ENCODE measurements around the gene SYNPO2. TPM values are rescaled to one million over a fixed set of nuclear protein-coding genes. Genes with fewer than 3 reads are reported as not detected.

SYNPO2 gene
- total RNA-seq, 5 donors from 2014 or later (not counting 1 experiment from before 2014, with no cell fraction given), result 0.21 to 1.6 (median 1.2) TPM

DNA sequence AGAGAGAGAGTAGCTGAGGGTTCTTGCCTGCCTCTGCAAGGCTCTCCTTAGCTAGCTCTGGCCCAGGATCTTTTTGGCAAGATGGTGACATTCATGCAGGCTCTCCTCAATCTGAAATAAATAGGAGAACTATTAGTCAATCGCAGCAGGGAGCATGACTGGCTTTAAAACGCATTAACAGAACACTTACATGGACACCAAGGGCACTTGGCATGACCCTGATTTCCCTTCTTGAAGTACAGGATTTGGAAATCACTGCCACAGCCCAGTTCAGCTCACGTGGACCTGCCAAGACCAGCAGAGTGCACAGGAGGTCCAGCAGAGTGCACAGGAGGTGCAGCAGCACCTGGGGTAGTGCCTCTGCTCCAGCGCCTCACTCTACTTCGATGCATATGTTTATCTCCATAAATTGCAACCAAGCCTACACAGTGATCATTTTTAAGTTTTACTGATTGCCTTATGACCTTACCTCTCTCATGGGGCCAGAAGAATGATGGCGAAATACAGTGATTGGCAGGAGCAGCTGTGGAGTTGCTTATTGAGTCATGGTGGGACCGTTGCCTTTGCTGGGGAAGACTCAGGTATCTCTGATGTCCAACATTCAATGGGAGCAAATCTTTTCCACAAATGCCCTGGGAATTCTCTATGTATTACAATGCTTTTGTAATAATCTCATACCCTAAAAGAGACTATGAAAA is 122.4 kb downstream of the SYNPO2 start:
- H3K4me1 Mint-ChIP-seq, result no peaks in the 10 kb centered on the region
- Histone ChIP-seq H3K27me3 (replicated peaks in 1 of 2; ENCODE audit: control insufficient read depth in 2 of 2, extremely low read depth in 1 of 2, insufficient read depth in 2 of 2, low read length in 1 of 2) (no peaks in the 10 kb centered on the region), H3K36me3 (ENCODE audit: control insufficient read depth in 2 of 2, extremely low read depth in 1 of 2, insufficient read depth in 1 of 2, low read length in 1 of 2) (no peaks in the 10 kb centered on the region), H3K9me3 (no peaks in the 10 kb centered on the region), H3K4me1 (ENCODE audit: control insufficient read depth in 1 of 2, extremely low read depth in 1 of 2, insufficient read depth in 2 of 2, low read length in 2 of 2) (no peaks in the 10 kb centered on the region), H3K27ac (ENCODE audit: low read length) (no peak overlapping the region), H3K4me3 (ENCODE audit: control insufficient read depth in 1 of 2, extremely low read depth in 1 of 2, low read length in 1 of 2) (no peak overlapping the region)
- no peaks in the 10 kb centered on the region for H3K36me3 Mint-ChIP-seq
- CTCF ChIA-PET, result interaction anchor here in 1 of 2 donors (0.6 kb wide), 1 partner anchor 24 kb away, joined by 3 read pairs; no protein-coding TSS in a partner anchor
- H3K27me3 Mint-ChIP-seq, result peaks cover 4 to 5% of the 10 kb centered on the region in 2 donors
- no peaks in the 10 kb centered on the region for H3K9me3 Mint-ChIP-seq
- 66% methylated on average over 3 of the region's 7 CpGs for WGBS (ENCODE audit: insufficient coverage)
- no peak for DNase-seq
- POLR2A ChIA-PET, result no interaction called here
- no peak overlapping the region for H3K27ac Mint-ChIP-seq
- no peak overlapping the region for H3K4me3 Mint-ChIP-seq
- ATAC-seq (replicated peaks in 1 of 4), result no peak

DNA sequence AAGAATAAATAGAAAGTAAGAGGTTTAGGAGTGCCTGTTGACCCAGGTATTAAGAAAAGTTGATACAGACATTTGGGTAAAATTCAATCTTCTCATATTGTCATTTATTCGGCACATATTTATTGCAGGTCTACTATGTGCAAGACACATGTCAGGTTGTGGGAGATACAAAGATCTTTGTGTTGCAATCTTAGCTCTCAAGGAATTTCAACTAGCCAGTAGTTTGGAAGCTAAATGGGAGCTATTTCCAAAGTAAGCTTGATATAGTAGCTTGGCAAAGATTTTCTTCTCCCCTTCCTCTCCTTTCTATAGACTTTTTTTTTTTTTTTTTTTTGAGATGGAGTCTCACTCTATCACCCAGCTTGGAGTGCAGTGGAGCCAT is 122.9 kb downstream of the SYNPO2 start:
- no peak for ATAC-seq (replicated peaks in 1 of 4)
- Histone ChIP-seq H3K27me3 (replicated peaks in 1 of 2; ENCODE audit: control insufficient read depth in 2 of 2, extremely low read depth in 1 of 2, insufficient read depth in 2 of 2, low read length in 1 of 2) (no peaks in the 10 kb centered on the region), H3K4me3 (ENCODE audit: control insufficient read depth in 1 of 2, extremely low read depth in 1 of 2, low read length in 1 of 2) (no peak overlapping the region)

DNA sequence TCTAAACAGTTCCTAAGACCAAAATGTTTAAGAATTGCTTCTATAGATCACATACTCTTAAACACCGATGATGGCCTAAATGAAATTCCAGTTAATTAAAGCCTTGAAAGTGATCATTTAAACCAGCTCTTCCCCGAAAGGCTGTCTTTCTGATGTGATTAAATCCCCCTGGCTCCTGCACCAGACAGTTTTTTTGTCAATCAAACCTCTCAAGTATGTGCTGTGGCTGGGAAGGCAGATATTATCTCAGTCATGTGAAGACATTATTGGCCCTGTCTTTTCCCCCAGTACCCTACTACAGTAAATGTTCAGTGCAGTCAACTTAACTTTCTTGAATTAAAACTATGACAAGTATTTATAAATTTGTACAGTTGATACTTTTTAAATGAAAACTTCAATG is 126.0 kb downstream of the SYNPO2 start:
- no peak overlapping the region for H3K4me3 ChIP-seq (ENCODE audit: control insufficient read depth in 1 of 2, extremely low read depth in 1 of 2, low read length in 1 of 2)
- H3K4me1 ChIP-seq (ENCODE audit: control insufficient read depth in 1 of 2, extremely low read depth in 1 of 2, insufficient read depth in 2 of 2, low read length in 2 of 2), result no peaks in the 10 kb centered on the region
- Mint-ChIP-seq H3K36me3 (no peaks in the 10 kb centered on the region), H3K4me1 (no peaks in the 10 kb centered on the region), H3K9me3 (peaks cover 0 to 6% (median 0%) of the 10 kb centered on the region in 3 donors), H3K27me3 (peaks cover 13 to 20% of the 10 kb centered on the region in 2 donors), H3K4me3 (no peak overlapping the region), H3K27ac (no peak overlapping the region)
- H3K9me3 ChIP-seq, result no peaks in the 10 kb centered on the region
- CTCF ChIA-PET, result no interaction called here
- no peaks in the 10 kb centered on the region for H3K27me3 ChIP-seq (replicated peaks in 1 of 2; ENCODE audit: control insufficient read depth in 2 of 2, extremely low read depth in 1 of 2, insufficient read depth in 2 of 2, low read length in 1 of 2)
- WGBS (ENCODE audit: insufficient coverage), result no CpG with 5 or more reads among the region's 2 CpGs
- no peak overlapping the region for H3K27ac ChIP-seq (ENCODE audit: low read length)
- no peak for DNase-seq
- ATAC-seq (replicated peaks in 1 of 4), result no peak
- H3K36me3 ChIP-seq (ENCODE audit: control insufficient read depth in 2 of 2, extremely low read depth in 1 of 2, insufficient read depth in 1 of 2, low read length in 1 of 2), result no peaks in the 10 kb centered on the region
- POLR2A ChIA-PET, result no interaction called here

More for the DNA sequence above, 122.9 kb downstream of the SYNPO2 start:
- no peaks in the 10 kb centered on the region for H3K9me3 ChIP-seq
- WGBS (ENCODE audit: insufficient coverage), result no CpG with 5 or more reads among the region's 1 CpG
- ChIA-PET CTCF (no interaction called here), POLR2A (interaction anchor here in 1 of 2 donors (0.6 kb wide), 1 partner anchor 197 kb away, joined by 3 read pairs; no protein-coding TSS in a partner anchor)
- H3K9me3 Mint-ChIP-seq, result no peaks in the 10 kb centered on the region
- DNase-seq, result no peak
- no peak overlapping the region for H3K4me3 Mint-ChIP-seq
- H3K27me3 Mint-ChIP-seq, result peaks cover 4 to 7% of the 10 kb centered on the region in 2 donors
- no peaks in the 10 kb centered on the region for H3K36me3 ChIP-seq (ENCODE audit: control insufficient read depth in 2 of 2, extremely low read depth in 1 of 2, insufficient read depth in 1 of 2, low read length in 1 of 2)
- H3K4me1 ChIP-seq (ENCODE audit: control insufficient read depth in 1 of 2, extremely low read depth in 1 of 2, insufficient read depth in 2 of 2, low read length in 2 of 2), result no peaks in the 10 kb centered on the region
- no peaks in the 10 kb centered on the region for H3K36me3 Mint-ChIP-seq
- H3K27ac Mint-ChIP-seq, result no peak overlapping the region
- H3K27ac ChIP-seq (ENCODE audit: low read length), result no peak overlapping the region
- no peaks in the 10 kb centered on the region for H3K4me1 Mint-ChIP-seq

DNA sequence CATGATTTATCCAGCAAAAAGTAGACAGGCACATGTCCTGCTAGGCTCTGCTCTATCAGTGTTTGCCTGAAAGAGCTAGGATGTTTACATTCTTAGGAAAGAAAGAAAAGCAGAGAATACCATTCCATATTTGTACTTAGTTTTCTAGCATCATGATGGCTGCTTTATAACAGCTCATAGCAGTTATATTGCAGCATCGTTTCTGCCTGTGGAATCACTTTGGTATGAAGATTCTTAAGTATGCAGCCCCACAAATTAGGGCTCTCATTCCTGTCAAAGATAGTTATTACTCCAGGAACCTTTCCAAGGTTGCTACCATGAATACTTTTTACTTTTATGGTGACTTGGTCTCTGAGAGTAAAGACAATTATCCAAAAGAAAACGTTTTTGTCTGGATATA is 128.0 kb downstream of the SYNPO2 start:
- WGBS (ENCODE audit: insufficient coverage), result no CpG with 5 or more reads among the region's 2 CpGs
- POLR2A ChIA-PET, result interaction anchor here in 1 of 2 donors (0.7 kb wide), 1 partner anchor 8 kb away, joined by 4 read pairs; no protein-coding TSS in a partner anchor
- Histone ChIP-seq H3K4me3 (ENCODE audit: control insufficient read depth in 1 of 2, extremely low read depth in 1 of 2, low read length in 1 of 2) (no peak overlapping the region), H3K9me3 (no peaks in the 10 kb centered on the region), H3K27me3 (replicated peaks in 1 of 2; ENCODE audit: control insufficient read depth in 2 of 2, extremely low read depth in 1 of 2, insufficient read depth in 2 of 2, low read length in 1 of 2) (no peaks in the 10 kb centered on the region), H3K27ac (ENCODE audit: low read length) (no peak overlapping the region), H3K4me1 (ENCODE audit: control insufficient read depth in 1 of 2, extremely low read depth in 1 of 2, insufficient read depth in 2 of 2, low read length in 2 of 2) (no peaks in the 10 kb centered on the region), H3K36me3 (ENCODE audit: control insufficient read depth in 2 of 2, extremely low read depth in 1 of 2, insufficient read depth in 1 of 2, low read length in 1 of 2) (no peaks in the 10 kb centered on the region)
- Mint-ChIP-seq H3K27me3 (peaks cover 13 to 16% of the 10 kb centered on the region in 2 donors), H3K9me3 (peaks cover 0 to 6% (median 0%) of the 10 kb centered on the region in 3 donors), H3K36me3 (no peaks in the 10 kb centered on the region), H3K4me3 (no peak overlapping the region), H3K4me1 (no peaks in the 10 kb centered on the region), H3K27ac (no peak overlapping the region)
- CTCF ChIA-PET, result interaction anchor here in 1 of 2 donors (0.8 kb wide), 1 partner anchor 1023 kb away, joined by 5 read pairs; no protein-coding TSS in a partner anchor
- DNase-seq (no peak), ATAC-seq (replicated peaks in 1 of 4) (no peak)

DNA sequence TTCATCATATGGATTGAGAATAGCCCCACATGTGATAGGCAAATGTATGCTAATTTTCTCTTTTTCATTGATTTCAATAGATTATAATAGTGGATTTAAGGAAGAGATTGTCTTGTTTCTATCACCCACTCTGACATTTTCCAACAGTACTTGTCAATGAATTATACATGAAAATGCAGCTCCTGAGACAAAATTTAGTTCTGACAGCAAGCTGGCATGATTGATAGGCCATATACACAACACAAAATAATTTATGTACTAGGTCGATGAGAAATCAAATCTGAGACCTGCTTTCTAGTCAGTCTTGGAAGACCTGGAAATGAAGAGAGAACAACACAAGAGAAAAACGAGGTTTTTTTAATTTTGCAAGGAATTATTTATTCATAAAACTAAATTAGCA is 129.0 kb downstream of the SYNPO2 start:
- WGBS (ENCODE audit: insufficient coverage), result no CpG with 5 or more reads among the region's 2 CpGs
- Histone ChIP-seq H3K27ac (ENCODE audit: low read length) (no peak overlapping the region), H3K9me3 (no peaks in the 10 kb centered on the region), H3K27me3 (replicated peaks in 1 of 2; ENCODE audit: control insufficient read depth in 2 of 2, extremely low read depth in 1 of 2, insufficient read depth in 2 of 2, low read length in 1 of 2) (no peaks in the 10 kb centered on the region), H3K4me1 (ENCODE audit: control insufficient read depth in 1 of 2, extremely low read depth in 1 of 2, insufficient read depth in 2 of 2, low read length in 2 of 2) (no peaks in the 10 kb centered on the region), H3K4me3 (ENCODE audit: control insufficient read depth in 1 of 2, extremely low read depth in 1 of 2, low read length in 1 of 2) (no peak overlapping the region), H3K36me3 (ENCODE audit: control insufficient read depth in 2 of 2, extremely low read depth in 1 of 2, insufficient read depth in 1 of 2, low read length in 1 of 2) (no peaks in the 10 kb centered on the region)
- no peak overlapping the region for H3K4me3 Mint-ChIP-seq
- no peaks in the 10 kb centered on the region for H3K36me3 Mint-ChIP-seq
- no peak for DNase-seq
- no peak for ATAC-seq (replicated peaks in 1 of 4)
- H3K4me1 Mint-ChIP-seq, result no peaks in the 10 kb centered on the region
- H3K9me3 Mint-ChIP-seq, result peaks cover 0 to 6% (median 0%) of the 10 kb centered on the region in 3 donors
- ChIA-PET POLR2A (no interaction called here), CTCF (no interaction called here)
- no peak overlapping the region for H3K27ac Mint-ChIP-seq
- peaks cover 10 to 16% of the 10 kb centered on the region in 2 donors for H3K27me3 Mint-ChIP-seq

DNA sequence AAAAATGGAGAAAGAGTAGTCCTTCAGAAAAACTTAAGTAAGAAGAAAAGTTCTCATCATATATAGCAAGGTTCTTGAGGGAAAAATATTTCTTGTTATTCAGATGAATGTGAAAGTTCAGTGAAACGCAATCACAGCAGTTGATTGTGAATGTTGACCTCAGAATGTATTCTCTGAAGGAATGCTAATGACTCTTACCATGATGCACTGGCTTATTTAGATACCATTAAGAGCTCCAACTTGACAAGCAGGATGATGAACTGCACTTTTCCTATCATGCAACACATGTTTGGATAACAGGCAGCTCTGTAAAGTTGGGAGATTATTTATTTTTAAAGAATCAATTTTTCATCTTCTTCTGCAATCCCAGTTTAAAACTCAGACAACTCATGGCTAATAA is 131.5 kb downstream of the SYNPO2 start:
- Mint-ChIP-seq H3K9me3 (peaks cover 0 to 6% (median 0%) of the 10 kb centered on the region in 3 donors), H3K36me3 (no peaks in the 10 kb centered on the region), H3K4me1 (no peaks in the 10 kb centered on the region), H3K4me3 (no peak overlapping the region), H3K27me3 (peaks cover 11 to 21% of the 10 kb centered on the region in 2 donors), H3K27ac (no peak overlapping the region)
- no peaks in the 10 kb centered on the region for H3K36me3 ChIP-seq (ENCODE audit: control insufficient read depth in 2 of 2, extremely low read depth in 1 of 2, insufficient read depth in 1 of 2, low read length in 1 of 2)
- ATAC-seq (replicated peaks in 1 of 4) (no peak), DNase-seq (no peak)
- ChIA-PET CTCF (no interaction called here), POLR2A (no interaction called here)
- H3K27me3 ChIP-seq (replicated peaks in 1 of 2; ENCODE audit: control insufficient read depth in 2 of 2, extremely low read depth in 1 of 2, insufficient read depth in 2 of 2, low read length in 1 of 2), result no peaks in the 10 kb centered on the region
- H3K9me3 ChIP-seq, result no peaks in the 10 kb centered on the region
- no peak overlapping the region for H3K4me3 ChIP-seq (ENCODE audit: control insufficient read depth in 1 of 2, extremely low read depth in 1 of 2, low read length in 1 of 2)
- no peak overlapping the region for H3K27ac ChIP-seq (ENCODE audit: low read length)
- no peaks in the 10 kb centered on the region for H3K4me1 ChIP-seq (ENCODE audit: control insufficient read depth in 1 of 2, extremely low read depth in 1 of 2, insufficient read depth in 2 of 2, low read length in 2 of 2)
- 100% methylated on average over 1 of the region's 1 CpG for WGBS (ENCODE audit: insufficient coverage)

All from T-cell (primary cell).